Cardiac fibroblast (primary cell): ENCODE results near the gene COL18A1.

Experiments
- DNase-seq, 2 donors: peaks; one replicate each; pipeline versions ENCODE4 v3.0.0 to v3.0.0-alpha.2; 2010; ENCODE audit warnings: low read depth in 2 of 2
- H3K4me3 ChIP-seq, 2 donors: replicated peaks in 1 of 2; 1 replicate in 1 of 2; 2 replicates in 1 of 2; pipeline ENCODE4 v1.5.1; 2011; ENCODE audit warnings: low read depth in 2 of 2, low read length in 2 of 2, mild to moderate bottlenecking in 2 of 2, moderate library complexity in 1 of 2
- TF ChIP-seq, protein P1 (sequence below): IDR thresholded peaks from one replicate; pipeline ENCODE4 v1.5.1; 2011; ENCODE audit warnings: low read depth, mild to moderate bottlenecking, low read length, inconsistent platforms

COL18A1 gene

DNA sequence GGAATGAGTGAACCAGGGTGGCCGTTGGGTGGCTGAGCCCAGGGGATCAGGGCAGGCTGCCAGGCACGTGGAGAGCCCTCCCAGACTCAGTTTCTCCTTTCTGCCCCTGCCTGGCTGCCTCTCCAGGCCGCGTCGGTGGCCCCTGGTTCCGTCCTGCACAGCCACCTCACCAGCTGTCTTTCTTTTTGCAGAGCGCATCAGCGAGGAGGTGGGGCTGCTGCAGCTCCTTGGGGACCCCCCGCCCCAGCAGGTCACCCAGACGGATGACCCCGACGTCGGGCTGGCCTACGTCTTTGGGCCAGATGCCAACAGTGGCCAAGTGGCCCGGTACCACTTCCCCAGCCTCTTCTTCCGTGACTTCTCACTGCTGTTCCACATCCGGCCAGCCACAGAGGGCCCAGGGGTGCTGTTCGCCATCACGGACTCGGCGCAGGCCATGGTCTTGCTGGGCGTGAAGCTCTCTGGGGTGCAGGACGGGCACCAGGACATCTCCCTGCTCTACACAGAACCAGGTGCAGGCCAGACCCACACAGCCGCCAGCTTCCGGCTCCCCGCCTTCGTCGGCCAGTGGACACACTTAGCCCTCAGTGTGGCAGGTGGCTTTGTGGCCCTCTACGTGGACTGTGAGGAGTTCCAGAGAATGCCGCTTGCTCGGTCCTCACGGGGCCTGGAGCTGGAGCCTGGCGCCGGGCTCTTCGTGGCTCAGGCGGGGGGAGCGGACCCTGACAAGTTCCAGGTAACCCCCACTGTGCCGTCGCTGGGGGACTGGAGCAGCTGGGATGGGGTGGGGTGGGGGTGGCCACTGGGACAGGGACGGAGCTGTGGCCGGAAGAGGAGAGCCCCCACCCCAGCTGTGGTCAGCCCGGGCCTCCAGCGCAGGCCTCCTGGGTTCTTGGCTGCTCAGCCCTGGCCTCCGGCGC is 63.3 kb downstream of the COL18A1 start:
- H3K4me3 ChIP-seq = no peak overlapping the region
- DNase-seq = no peak
- TF ChIP-seq, protein P1, sequence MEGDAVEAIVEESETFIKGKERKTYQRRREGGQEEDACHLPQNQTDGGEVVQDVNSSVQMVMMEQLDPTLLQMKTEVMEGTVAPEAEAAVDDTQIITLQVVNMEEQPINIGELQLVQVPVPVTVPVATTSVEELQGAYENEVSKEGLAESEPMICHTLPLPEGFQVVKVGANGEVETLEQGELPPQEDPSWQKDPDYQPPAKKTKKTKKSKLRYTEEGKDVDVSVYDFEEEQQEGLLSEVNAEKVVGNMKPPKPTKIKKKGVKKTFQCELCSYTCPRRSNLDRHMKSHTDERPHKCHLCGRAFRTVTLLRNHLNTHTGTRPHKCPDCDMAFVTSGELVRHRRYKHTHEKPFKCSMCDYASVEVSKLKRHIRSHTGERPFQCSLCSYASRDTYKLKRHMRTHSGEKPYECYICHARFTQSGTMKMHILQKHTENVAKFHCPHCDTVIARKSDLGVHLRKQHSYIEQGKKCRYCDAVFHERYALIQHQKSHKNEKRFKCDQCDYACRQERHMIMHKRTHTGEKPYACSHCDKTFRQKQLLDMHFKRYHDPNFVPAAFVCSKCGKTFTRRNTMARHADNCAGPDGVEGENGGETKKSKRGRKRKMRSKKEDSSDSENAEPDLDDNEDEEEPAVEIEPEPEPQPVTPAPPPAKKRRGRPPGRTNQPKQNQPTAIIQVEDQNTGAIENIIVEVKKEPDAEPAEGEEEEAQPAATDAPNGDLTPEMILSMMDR = no peak

DNA sequence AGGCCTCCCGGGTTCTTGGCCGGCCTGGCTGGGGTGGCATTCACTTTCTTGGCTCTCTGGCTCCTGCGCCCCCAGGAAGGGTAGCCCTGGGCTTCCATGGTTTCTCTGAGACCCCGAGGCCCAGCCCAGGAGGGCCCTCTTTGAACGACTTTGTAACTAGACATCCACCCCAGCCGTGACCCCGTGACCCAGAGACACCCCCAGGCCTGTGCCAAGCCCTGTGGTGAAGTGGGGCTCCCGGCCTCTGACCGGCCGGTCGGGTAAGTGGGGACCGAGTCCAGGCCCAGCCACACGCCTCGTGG is 64.0 kb downstream of the COL18A1 start:
- TF ChIP-seq, protein P1 = no peak
- no peak overlapping the region for H3K4me3 ChIP-seq
- no peak for DNase-seq

DNA sequence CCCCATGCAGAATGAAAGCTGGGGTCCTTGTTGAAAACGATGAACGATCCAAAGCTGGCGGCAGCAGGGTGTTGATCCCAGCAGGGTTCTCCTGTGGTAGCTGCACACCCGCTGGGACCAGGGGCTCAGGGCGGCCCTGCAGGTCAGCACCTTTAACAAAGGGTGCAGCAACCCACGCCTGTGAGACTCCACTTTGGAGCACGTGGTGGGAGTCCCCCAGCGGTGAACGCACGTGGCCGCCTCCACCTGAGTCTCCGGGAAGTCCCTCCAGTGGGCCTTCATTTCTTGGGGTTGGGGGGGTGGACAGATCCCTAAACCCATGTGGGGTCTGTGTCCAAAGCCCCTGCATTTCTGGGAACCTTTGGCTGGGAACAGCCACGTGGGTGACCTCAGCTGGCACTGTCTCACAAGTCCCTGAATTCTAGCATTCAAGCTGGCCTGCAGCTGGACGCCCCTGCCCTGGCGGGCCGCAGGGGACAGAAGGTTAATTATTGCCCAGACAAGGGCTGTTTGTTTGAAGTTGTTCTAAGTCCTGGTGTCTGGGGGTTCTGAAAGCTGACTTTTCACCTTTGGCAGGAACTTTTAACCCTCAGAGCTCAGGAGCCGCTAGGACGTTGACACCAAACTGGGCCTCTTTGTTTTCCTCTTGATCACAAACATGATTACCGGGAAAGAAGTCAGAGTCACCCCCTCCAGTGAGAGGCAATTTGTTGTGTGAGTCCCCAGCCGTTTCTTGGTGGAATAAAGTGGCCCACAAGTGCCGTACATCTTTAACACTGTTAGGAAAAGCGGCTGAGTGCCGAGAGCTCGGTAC is 64.5 kb downstream of the COL18A1 start:
- H3K4me3 ChIP-seq = no peak overlapping the region
- TF ChIP-seq, protein P1 = no peak
- DNase-seq = no peak

DNA sequence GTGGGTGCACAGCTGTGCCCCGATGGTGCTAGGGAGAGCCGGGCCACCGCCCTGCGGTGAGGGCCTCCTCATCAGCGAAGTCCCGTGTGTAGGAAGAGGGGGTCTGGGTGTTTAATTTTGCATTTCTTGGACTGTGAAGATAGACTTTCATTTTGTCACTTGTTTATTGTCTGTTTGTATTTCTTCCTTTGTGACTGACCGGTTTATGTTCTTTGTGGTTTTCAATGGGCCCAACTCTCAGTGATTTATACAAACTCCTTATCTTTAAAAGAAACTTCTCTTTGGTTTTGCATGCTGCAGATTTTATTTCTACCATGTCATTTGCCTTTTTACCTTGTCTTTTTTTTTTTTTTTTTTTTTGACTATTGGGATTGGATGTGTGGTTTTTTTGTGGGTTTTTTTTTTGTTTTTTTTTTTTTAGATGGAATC is 65.1 kb downstream of the COL18A1 start:
- no peak overlapping the region for H3K4me3 ChIP-seq
- no peak for DNase-seq
- TF ChIP-seq, protein P1 = no peak

DNA sequence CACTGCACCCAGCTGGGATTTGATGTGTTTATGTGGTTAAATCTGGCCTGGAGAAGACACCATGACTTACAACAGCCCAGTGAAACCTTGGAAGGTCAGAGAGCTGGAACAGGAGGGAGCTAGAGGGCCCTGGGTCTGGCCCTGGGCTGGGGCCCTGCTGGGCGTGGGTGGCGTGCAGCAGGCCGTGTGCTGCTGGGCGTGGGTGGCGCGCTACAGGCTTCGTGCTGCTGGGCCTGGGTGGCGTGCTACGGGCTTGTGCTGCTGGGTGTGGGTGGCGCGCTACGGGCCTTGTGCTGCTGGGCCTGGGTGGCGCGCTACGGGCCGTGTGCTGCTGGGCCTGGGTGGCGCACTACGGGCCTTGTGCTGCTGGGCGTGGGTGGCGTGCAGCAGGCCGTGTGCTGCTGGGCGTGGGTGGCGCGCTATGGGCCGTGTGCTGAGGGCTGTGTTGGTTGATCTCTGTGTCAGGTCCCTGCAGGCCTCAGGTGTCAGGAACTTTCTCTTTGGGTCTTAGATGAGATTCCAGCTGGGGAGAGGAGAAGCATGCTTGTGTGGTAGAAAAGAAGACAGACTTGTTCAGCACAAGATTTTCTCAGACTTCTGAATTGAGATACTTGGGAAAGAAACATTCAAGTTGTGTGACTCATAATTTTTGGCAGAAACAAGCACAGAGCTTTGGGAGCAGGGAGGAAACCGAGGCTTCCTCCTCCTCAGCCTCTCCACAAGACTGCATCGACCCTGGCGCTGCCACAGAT is 66.0 kb downstream of the COL18A1 start:
- H3K4me3 ChIP-seq = peak overlapping the region in 1 of 2 donors; percentile 30
- DNase-seq = peak; percentile 92 to 93
- TF ChIP-seq, protein P1 = no peak

DNA sequence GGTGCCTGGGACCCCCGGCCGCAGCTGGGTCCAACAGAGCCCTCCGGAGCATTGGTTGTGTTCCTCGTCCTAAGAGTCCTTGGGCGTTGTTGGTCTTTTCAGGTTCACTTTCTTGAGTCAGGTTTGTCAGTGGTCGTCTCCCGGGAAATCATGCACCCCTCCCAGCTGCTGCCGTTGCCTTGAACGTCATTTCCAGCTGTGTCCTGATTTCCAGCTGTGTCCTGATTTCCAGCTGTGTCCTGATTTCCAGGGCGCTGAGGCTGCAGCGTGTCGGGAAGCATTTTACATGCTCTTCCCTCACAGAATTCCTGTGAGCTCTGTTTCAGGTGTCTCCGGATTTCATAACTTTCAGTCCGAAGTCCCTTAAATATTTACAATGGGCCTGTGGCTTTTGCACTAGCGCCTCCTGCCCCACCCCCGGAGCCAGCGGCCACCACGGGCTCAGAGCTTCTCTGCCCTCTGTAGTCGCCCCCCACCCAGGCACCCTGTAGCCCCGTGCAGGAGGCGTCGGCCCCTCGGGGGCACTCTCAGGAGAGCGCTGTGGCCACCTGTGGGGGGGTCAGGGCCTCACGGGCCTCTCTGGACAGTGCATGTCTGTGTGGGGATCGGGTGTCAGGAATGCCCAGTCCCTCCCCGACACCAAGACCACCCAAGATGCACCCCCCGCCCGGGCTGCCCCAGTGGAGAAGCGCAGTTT is 66.7 kb downstream of the COL18A1 start:
- H3K4me3 ChIP-seq = peak overlapping the region in 1 of 2 donors; percentile 30
- TF ChIP-seq, protein P1 = no peak
- peak; percentile 81 to 82 for DNase-seq
